Epithelial cell of prostate (primary cell): ENCODE results near the gene TYSND1.
"Not testable (repeated sequence)": the region's sequence is repeated elsewhere in the genome, so short reads cannot be mapped to it uniquely, and the experiment has no call there.

Experiments
- DNase-seq: peaks from one replicate; pipeline ENCODE4 v3.0.0-alpha.2; 2011; ENCODE audit warnings: low read depth, low spot score
- H3K27ac ChIP-seq: fragments of 450-650 bp; 2 replicates; pipeline ENCODE4 v1.5.1; 2017; ENCODE audit warnings: mild to moderate bottlenecking

The TYSND1 gene

GRCh38 chr10:70118196-70118595, 28.3 kb downstream of the TYSND1 start:
- no peak for DNase-seq

GRCh38 chr10:70117646-70118045, 28.9 kb downstream of the TYSND1 start:
- DNase-seq, result no peak

More at GRCh38 chr10:70118196-70118595, 28.3 kb downstream of the TYSND1 start:
- no peak overlapping the region for H3K27ac ChIP-seq

GRCh38 chr10:70115948-70116682, 30.4 kb downstream of the TYSND1 start:
- no peak overlapping the region for H3K27ac ChIP-seq
- no peak for DNase-seq

More at GRCh38 chr10:70117646-70118045, 28.9 kb downstream of the TYSND1 start:
- no peak overlapping the region for H3K27ac ChIP-seq

GRCh38 chr10:70114902-70115301, 31.6 kb downstream of the TYSND1 start:
- H3K27ac ChIP-seq, result no peak overlapping the region
- no peak for DNase-seq

GRCh38 chr10:70112071-70112470, 34.4 kb downstream of the TYSND1 start:
- no peak overlapping the region for H3K27ac ChIP-seq

GRCh38 chr10:70111496-70111895, 35.0 kb downstream of the TYSND1 start:
- no peak overlapping the region for H3K27ac ChIP-seq
- no peak for DNase-seq

More at GRCh38 chr10:70112071-70112470, 34.4 kb downstream of the TYSND1 start:
- DNase-seq, result no peak

- no peak overlapping the region for H3K27ac ChIP-seq
- DNase-seq, result no peak
Observed at GRCh38 chr10:70109064-70109729, 37.3 kb downstream of the TYSND1 start.

GRCh38 chr10:70106958-70107791, 39.3 kb downstream of the TYSND1 start:
- H3K27ac ChIP-seq, result no peak overlapping the region
- DNase-seq, result no peak

- no peak for DNase-seq
- no peak overlapping the region for H3K27ac ChIP-seq
Observed at GRCh38 chr10:70101668-70102067, 44.8 kb downstream of the TYSND1 start.

- not testable (repeated sequence) for DNase-seq, H3K27ac ChIP-seq
Observed at GRCh38 chr10:70101068-70101562, 45.4 kb downstream of the TYSND1 start.

- H3K27ac ChIP-seq, result no peak overlapping the region
- no peak for DNase-seq
Observed at GRCh38 chr10:70098271-70098670, 48.2 kb downstream of the TYSND1 start.

GRCh38 chr10:70097459-70097858, 49.0 kb downstream of the TYSND1 start:
- DNase-seq, result no peak
- H3K27ac ChIP-seq, result no peak overlapping the region

- H3K27ac ChIP-seq, result no peak overlapping the region
- DNase-seq, result no peak
Observed at GRCh38 chr10:70096705-70097420, 49.6 kb downstream of the TYSND1 start.

- no peak overlapping the region for H3K27ac ChIP-seq
Observed at GRCh38 chr10:70096016-70096704, 50.3 kb downstream of the TYSND1 start.

GRCh38 chr10:70094250-70094649, 52.2 kb downstream of the TYSND1 start:
- H3K27ac ChIP-seq, result no peak overlapping the region

More at GRCh38 chr10:70096016-70096704, 50.3 kb downstream of the TYSND1 start:
- no peak for DNase-seq

GRCh38 chr10:70093335-70093944, 53.1 kb downstream of the TYSND1 start:
- no peak overlapping the region for H3K27ac ChIP-seq

More at GRCh38 chr10:70094250-70094649, 52.2 kb downstream of the TYSND1 start:
- DNase-seq, result no peak

GRCh38 chr10:70092389-70092718, 54.1 kb downstream of the TYSND1 start:
- H3K27ac ChIP-seq, result no peak overlapping the region
- no peak for DNase-seq

More at GRCh38 chr10:70093335-70093944, 53.1 kb downstream of the TYSND1 start:
- no peak for DNase-seq

- no peak overlapping the region for H3K27ac ChIP-seq
- no peak for DNase-seq
Observed at GRCh38 chr10:70090951-70091350, 55.5 kb downstream of the TYSND1 start.

- no peak overlapping the region for H3K27ac ChIP-seq
- no peak for DNase-seq
Observed at GRCh38 chr10:70090013-70090412, 56.5 kb downstream of the TYSND1 start.
